ENCODE results near the gene CPT2.

CPT2 gene

GRCh38 chr1:53196485-53197290 lies at the start of gene CPT2:
CPT2 (plus strand) TSS chr1:53196824; CDS start chr1:53196944, 120 bp downstream.
- DNase-seq: peak; percentile 87

DNA sequence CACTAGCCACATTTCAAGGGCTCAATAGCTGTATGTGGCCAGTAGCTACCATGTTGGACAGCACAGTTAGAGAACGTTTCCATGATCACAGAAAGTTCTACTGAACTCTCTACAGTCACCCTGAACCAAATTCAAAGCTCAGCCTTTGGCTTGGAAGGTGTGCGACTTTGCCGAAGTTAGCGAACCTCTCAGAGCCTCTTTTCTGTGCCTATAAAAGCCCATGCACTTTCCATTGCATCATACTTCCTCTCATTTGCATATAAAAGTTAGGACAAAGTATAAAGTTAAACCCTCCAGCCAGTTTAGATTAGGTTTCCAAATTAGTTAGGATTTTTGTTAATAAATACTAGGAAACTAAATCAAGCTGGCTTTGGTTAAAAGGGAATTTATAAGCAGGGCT lies 49.5 kb upstream of the CPT2 start:
- DNase-seq: no peak

DNA sequence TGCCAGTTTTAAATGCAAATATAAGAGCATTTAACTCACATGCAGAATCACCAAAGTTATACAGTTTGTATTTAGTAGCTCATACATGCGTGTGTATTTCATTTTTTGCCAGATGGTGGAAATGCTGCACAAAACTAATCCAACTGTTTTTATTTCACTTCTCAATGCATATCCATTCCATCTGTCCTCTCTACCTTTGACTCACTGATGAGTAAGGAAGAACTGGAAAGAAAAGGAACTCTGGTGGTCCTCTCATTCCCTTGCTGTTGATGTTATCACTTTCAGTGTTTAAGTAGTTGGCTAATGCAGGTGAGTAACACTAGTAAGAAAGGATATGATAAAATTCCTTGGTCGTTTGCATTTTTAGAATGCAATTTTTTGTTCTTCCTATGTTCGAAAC lies 48.5 kb upstream of the CPT2 start:
- no peak for DNase-seq

- no peak for DNase-seq
These were observed 42.9 kb upstream of the CPT2 start for GRCh38 chr1:53153752-53154151.

- DNase-seq: no peak
These were observed 41.7 kb upstream of the CPT2 start for GRCh38 chr1:53154859-53155438.

DNA sequence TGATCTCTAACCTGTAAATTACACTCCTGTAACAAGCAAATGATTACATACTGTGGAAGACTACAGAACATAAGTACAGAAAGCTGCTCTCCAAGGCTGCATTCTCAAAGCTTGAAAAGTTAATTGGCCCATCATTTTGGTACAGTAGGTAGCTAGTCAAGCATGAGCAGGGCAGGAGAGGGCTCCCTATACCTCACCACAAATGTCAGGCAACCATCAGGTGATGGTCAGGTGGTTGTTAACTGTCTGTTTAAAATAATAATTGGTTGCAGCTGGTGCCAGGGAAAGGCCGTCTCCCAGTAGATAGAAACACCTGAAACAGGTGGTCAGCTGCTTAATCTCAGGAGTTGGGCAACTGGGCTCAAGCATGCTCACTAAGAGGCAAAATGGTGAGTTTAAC lies 41.1 kb upstream of the CPT2 start:
- no peak for DNase-seq

- DNase-seq: no peak
These were observed 40.7 kb upstream of the CPT2 start for GRCh38 chr1:53155945-53156344.

DNA sequence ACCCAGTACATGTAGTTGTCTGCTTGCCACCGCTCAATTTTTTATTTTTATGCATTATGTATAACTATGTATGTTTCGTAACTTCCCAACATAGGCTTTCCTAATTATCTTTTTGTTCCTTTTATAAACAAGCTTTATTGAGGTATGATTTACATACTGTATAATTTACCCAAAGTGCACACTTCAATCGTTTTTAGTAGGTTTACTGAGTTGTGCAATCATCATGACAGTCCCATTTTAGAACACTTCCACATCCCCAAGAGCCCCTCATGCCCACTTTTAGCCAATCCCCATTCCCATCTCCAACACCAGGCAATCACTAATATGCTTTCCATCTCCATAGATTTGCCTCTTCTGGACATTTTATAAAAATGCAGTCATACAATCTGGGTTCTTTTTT lies 39.8 kb upstream of the CPT2 start:
- DNase-seq: no peak

DNA sequence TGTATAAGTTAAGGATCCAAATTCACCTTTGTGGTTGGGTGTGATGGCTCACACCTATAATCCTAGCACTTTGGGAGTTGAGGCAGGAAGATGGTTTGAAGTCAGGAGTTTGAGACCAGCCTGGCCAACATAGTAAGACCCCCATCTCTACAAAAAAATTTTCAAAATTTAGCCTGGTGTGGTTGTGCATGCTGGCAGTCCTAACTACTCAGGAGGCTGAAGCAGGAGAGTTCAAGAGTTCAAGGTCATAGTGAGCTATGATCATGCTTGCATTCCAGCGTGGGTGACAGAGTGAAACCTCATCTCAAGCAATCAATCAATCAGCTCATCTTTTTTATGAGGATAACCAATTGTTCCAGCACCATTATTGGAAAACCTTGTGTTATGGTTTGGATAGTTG lies 37.7 kb upstream of the CPT2 start:
- no peak for DNase-seq

DNA sequence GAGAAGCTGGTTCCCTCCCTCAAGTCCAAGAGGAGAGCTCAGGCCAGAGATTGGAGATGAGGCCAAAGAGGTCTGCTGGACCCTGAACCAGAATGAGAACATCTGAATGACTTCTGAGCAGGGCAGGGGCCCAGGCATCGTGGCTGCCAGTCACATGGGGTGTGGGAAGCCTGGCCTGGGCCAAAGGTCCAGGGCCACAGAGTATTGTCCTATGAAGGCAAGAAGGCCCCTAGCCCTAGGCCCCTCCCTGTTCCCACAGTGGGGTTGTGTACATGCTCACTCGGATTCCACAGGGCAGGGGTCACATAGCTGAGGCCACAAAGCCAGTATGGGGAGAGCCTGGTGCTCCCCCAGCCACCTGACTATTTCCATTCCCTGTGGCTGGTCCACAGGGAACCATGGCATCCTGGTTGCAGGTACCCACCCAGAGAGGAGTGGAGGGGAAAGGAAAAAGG lies 35.7 kb upstream of the CPT2 start:
- DNase-seq: no peak

- no peak for DNase-seq
These were observed 34.0 kb upstream of the CPT2 start for GRCh38 chr1:53162621-53163020.

GRCh38 chr1:53163291-53163768 lies 33.3 kb upstream of the CPT2 start:
- DNase-seq: no peak

- DNase-seq: no peak
These were observed 31.1 kb upstream of the CPT2 start for GRCh38 chr1:53165408-53165961.

DNA sequence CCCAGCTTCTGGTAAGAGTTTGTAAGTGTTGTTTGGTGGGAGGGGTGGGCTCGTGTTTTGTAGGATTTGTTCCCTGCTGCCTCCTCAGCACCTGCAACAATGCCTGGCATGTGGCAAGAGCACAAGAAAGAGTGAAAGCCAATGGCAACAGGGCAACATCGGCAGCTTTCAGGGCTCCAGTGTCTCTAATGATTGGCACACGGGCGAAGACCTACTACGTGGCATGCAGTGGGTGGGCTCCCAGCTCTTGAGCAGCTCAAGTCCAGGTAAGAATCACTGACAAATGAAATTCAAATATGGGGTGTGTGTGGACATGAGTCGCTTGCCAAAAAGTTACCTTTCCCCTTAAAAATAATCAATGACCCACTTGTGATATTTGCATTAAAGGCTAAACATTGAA lies 30.3 kb upstream of the CPT2 start:
- DNase-seq: no peak

DNA sequence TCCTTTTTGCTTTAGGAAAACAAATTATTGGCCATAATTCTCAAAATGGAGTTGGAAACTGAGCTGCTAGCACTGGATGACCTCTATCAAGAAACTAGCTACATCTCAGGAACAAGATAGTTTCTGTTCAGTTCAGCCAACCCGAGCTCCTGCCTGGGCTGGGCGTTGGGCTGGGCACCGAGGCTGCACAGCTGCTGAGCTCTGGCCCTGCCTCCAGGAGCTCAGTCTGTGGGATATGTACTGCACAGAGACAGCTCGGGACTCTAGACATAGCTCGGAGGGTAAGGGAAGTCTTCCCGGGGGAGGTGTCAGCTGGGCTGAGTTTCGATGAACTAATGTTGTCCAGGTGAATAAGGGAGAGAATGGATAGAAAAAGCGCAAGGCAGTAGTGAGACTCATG lies 29.7 kb upstream of the CPT2 start:
- no peak for DNase-seq

DNA sequence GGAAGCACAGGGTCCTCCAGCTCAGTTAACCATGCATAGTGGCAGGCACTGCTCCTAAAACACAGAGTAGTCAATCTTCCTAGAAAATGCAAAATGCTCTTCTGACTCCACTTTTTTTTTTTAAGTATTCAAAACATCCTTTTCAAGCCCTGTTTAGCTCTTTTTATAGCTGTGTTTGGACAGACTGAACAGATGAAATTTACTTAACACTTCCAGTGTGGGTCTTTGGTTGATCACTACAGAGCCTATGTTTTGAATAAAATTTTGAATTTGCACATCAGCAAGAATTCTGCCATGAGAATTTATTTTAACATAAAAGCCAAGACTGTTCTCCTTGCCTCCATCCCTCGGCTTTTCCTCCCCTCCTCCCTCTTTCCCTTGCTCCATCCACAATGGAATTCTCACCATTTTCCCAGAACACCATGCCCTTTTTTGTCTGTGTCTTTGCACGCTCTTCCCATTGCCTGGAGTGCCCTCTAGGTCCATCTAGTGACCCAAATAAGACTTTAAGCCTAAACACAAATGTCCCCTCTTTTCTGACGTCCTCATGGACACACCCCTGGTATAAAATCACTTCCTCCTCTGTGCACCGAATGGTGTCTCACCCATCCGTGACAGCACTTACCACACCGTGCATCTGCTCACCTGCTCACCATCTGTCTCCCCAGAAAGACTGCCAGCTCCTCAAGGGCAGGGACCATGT lies 24.0 kb upstream of the CPT2 start:
- DNase-seq: no peak

DNA sequence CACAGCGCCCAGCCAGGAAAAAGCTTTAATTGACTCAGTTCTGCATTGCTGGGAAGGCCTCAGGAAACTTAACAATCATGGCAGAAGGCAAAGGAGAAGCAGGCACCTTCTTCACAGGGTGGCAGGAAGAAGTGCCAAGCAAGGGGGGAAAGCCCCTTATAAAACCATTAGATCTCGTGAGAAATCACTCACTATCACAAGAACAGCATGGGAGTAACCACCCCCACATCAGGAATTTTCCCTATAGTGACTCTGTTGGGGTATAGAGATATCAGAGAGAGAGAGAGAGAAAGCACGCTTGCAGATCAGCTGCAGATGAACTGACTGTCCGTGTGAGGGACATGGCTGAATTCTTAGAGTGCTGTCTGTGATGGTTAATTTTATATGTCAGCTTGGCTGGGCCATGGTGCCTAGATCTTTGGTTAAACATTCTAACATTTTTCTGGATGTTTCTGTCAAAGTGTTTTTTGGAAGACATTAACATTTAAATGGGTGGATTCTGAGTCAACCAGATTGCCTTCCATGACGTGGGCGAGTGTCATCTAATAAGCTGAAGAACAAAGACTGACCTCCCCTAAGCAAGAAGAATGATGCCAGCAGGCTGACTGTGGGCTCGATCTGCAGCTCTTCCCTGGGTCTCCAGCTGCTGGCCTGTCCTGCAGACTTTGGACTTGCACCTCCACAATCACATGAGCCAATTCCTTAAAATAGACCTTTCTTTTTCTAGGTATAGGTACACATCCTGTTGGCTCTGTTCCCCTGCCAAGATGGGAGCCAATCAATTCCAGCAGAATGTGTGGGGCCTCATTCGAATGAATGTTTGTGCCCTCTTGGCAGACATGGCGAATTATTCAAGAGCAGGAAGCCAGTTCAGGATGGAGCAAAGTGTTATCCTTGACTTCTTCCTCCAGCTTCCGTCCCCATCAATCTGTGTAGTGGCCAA lies 21.4 kb upstream of the CPT2 start:
- no peak for DNase-seq

GRCh38 chr1:53176452-53177208 lies 20.0 kb upstream of the CPT2 start:
- DNase-seq: no peak

GRCh38 chr1:53180226-53180625 lies 16.4 kb upstream of the CPT2 start:
- no peak for DNase-seq

- no peak for DNase-seq
These were observed 15.7 kb upstream of the CPT2 start for GRCh38 chr1:53180951-53181350.

GRCh38 chr1:53182111-53182593 lies 14.5 kb upstream of the CPT2 start:
- peak; percentile 80 for DNase-seq

DNA sequence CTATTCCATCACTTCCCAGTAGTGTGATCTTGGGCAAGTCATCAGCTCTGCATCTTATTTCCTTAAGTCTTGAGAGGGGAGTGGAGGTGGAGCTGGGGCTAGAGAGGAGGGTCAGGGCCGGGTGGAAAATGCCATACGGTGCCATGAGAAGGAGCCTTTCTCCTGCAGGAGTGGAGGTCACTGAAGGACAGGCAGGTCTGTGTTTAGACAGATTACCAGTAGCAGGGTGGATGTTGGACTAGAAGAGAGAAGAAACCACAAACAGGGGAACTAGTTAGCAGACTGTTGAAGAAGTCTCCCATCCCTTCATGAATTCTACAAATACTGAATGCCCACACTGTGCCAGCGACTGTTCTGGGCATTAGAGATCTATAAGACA lies 13.9 kb upstream of the CPT2 start:
- no peak for DNase-seq

Measured in activated T-cell treated with anti-CD3 and anti-CD28 coated beads, Interleukin-2, amount 50 U/mL, for 1 hour (primary cell).